GM18867 (cell line): ENCODE measurements around the gene EMILIN3.
"Not testable (repeated sequence)": the region's sequence is repeated elsewhere in the genome, so short reads cannot be mapped to it uniquely, and the experiment has no call there.

ENCODE experiments used
- ATAC-seq: cut with Tn5 transposase; IDR thresholded peaks from one replicate; pipeline ENCODE4 v1.9.1; 2021; ENCODE audit warnings: mild to moderate bottlenecking, moderate library complexity; ENCODE audit not compliant: unreplicated experiment

EMILIN3 gene

GRCh38 chr20:41320976-41321375 is 45.6 kb downstream of the EMILIN3 start:
- ATAC-seq, result no peak

DNA sequence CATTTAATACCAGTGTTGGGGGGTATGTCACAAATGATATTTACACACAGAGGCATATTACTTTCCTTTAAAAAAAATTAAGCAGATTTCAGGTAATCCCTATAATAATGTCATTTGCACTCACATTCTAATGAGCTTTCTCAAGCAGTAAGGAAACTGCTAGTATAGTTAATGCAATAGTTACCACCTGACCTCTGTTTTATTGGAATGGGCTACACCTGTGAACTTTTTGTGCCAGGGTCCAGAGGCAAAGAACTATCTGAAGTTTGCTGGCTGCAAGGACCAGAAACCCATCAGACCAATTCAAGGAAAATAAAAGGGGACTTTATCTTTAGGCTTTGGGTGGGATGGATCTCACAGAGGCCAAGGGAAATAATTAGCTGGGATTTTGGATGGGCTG is 46.2 kb downstream of the EMILIN3 start:
- no peak for ATAC-seq

DNA sequence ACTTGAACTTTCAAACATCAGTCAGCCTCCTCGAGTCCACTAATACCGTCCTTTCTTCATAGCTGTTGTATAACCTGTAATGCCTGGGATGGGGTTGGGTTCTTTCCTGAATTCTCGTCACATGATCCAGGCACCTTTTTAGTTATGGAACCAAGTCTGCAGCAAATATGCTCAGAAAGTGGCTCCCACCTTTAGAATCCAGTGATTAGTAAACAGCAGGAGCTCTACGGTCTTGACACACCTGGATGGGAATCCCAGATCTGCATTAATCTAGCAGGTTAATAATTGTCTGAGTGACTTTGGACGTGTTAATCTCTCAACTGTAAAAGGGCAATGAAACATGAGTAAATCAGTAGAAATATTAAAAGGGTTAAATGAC is 48.4 kb downstream of the EMILIN3 start:
- ATAC-seq, result no peak

DNA sequence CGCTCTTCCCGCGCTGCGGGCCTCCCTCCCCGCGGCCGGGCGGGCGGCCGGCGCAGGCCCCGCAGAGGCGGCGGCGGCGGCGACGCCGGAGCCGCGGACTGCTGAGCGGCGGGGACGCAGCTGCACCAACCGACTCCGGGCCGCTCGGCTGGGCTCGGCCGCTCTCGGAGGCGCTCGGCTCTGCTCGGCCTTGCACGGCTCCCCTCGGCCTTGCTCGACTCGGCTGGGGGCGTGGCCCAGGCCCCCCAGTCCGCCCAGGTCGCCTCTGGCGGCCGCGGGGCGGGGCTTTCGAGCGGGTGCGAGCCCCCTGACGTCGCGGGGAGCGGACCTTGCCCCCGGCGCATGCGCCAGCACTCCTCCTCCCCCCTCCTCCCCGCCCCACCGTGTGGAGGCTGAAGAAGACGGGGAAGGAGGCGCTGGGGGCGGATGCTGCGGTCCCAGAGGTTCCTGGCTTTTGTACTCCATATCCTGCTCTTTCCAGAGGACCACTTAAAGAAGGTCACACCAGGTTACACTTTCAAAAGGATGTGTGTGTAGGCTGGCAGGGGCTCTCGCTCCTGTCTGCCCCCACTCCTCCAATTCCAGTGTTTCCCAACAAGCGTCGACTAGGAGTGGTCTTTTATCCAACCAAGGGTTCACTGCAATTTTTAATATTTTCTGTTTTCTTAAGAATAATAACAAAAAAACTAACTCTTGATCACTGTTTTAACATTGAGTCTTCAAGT is 48.9 kb downstream of the EMILIN3 start, which contains the start of gene ZHX3:
ZHX3 (minus strand) TSS at position 186 of the 725 bp plus-strand sequence. CDS start 112,815 bp downstream, outside the sequence.
- ATAC-seq, result peak; percentile 96

DNA sequence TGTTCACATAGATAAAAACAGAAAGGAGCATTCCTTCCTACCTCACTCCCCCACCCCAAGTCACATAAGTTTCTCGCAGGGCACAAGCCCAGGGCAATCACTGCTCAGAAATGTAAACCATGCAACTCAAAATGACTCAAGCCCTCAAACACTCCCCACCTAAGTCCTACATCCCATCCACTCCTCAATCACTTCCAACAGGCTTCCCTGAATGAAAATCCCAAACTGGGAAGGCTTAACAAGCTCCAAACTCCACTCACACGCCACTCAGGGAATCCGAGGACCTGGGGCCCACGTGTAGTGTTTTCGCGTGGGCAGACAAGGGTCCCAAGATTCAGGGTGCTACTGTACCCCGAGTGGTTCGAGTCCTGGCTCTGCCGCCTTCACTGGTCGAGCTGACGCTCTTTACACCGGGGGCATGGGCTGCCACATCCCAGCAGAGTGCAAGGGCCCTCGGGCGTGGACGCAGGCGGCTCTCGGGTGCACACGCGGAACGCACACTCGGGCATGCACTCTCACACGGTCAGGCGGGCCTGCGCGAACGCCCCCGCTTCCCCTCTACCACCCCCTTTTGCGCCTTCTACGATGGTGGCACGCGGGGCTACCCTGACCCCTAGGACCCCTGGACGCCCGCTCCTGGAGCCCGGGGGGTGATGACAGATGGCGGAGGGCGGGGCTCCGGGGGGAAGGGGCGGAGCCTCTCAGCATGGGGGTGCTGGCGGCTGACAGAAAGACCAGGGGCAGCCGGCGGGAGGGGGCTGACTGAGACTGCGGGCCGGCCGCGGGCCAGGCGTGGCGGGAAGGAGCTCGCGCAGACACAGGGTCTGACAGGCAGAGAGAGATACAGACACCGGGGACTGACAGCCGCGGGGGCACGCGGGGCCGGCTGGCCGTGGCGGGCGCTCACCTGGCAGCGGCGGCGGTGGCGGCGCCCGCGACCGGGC is 49.7 kb downstream of the EMILIN3 start:
- ATAC-seq, result peak; percentile 65

DNA sequence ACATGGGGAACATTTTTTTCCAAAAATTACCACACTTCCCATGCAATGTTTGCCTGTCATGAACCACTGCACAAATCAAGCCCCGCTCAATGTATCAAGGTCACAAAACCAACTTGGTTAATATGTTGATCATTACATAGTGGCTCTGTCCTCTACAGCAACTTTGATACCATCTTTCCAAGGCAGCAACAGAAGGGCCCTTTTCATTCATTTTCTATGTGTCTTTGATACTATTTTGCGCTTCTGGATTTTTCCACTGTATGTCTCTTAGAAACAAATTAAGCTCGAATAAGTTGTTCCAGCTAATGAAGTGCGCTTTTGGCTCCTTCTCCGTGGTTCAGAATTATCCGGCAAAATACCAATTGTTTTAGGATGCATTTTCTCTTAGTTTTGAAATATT is 50.6 kb downstream of the EMILIN3 start:
- no peak for ATAC-seq

GRCh38 chr20:41314386-41314785 is 52.2 kb downstream of the EMILIN3 start:
- ATAC-seq, result no peak

- ATAC-seq, result not testable (repeated sequence)
Observed at GRCh38 chr20:41312009-41312408, 54.6 kb downstream of the EMILIN3 start.
